HUES6 (cell line): ENCODE measurements around the gene GABARAP.

Experiments used
- H3K27ac ChIP-seq: 2 replicates; pipeline ENCODE4 v1.7.0; 2013; ENCODE audit warnings: low read depth, mild to moderate bottlenecking, low read length, inconsistent platforms
- H3K27me3 ChIP-seq: 2 replicates; pipeline ENCODE4 v1.6.1; 2013; ENCODE audit warnings: low read length; ENCODE audit not compliant: control insufficient read depth, insufficient read depth
- H3K36me3 ChIP-seq: 2 replicates; pipeline ENCODE4 v1.6.1; 2013; ENCODE audit warnings: low read length; ENCODE audit not compliant: control insufficient read depth, insufficient read depth
- H3K4me1 ChIP-seq: 2 replicates; pipeline ENCODE4 v1.6.1; 2013; ENCODE audit warnings: low read length; ENCODE audit not compliant: control insufficient read depth, insufficient read depth
- H3K4me3 ChIP-seq: 2 replicates; pipeline ENCODE4 v1.5.1; 2013; ENCODE audit warnings: low read depth, low read length
- H3K9ac ChIP-seq: one replicate; pipeline ENCODE4 v1.6.1; 2013; ENCODE audit warnings: mild to moderate bottlenecking, low read length
- H3K9me3 ChIP-seq: 2 replicates; pipeline ENCODE4 v1.6.1; 2013; ENCODE audit warnings: low read depth, low read length; ENCODE audit not compliant: control insufficient read depth, insufficient read depth

The GABARAP gene

DNA sequence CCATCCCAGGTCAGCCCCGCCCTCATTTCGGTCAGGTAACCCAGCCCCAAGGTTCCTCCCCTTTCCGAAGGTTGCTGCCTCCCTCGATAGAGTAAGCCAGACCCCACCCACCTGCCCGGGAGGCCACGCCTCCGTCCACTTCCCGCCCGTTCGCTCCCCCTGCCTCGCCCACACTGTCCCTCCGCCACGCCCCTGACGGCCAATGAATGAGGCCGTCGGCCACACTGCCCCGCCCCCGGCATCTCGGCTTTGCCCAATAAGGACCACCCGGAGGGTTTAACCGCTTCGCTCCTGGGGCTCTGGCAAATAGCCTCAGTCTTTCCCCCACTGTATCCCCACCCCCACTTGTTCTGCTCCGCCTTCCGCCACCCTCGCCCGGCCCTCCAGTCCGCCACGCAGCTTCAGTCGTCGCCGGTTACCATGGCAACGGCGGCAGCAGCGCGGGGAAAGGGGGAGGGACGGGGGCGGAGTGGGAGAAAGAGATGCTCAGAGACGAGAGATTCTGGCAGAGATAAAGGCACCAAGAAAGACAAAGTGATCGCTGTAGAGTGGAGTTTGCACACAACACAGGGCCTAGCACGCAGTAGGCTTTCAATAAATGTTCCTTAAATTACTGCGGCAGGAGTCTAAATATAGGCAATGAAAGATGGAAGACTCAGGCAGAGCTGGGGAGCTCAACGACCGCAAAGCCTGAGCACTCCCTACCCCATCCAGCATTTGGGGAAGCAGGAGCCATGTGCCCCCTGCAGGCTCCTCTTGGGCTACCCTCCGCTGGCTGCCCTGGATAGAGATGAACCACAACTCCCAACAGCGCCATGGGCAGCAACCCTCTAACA, 27.7 kb downstream of the GABARAP start:
- peak overlapping the region; percentile 77 for H3K27ac ChIP-seq
- H3K9me3 ChIP-seq = no peaks in the 10 kb centered on the region
- no peaks in the 10 kb centered on the region for H3K36me3 ChIP-seq
- peak overlapping the region; percentile 69 for H3K4me3 ChIP-seq
- peak overlapping the region; percentile 69 for H3K9ac ChIP-seq
- no peaks in the 10 kb centered on the region for H3K27me3 ChIP-seq
- H3K4me1 ChIP-seq = peaks cover 53% of the 10 kb centered on the region

- Histone ChIP-seq H3K27ac (peak overlapping the region; percentile 77; the same call in 1 of the 2 replicates), H3K4me3 (peak overlapping the region; percentile 61), H3K36me3 (no peaks in the 10 kb centered on the region), H3K9me3 (no peaks in the 10 kb centered on the region), H3K4me1 (peaks cover 52% of the 10 kb centered on the region), H3K9ac (peak overlapping the region; percentile 52), H3K27me3 (no peaks in the 10 kb centered on the region)
These were observed 28.4 kb downstream of the GABARAP start for GRCh38 chr17:7213895-7214299.

- H3K27ac ChIP-seq = no peak overlapping the region
- H3K4me1 ChIP-seq = peaks cover 53% of the 10 kb centered on the region
- no peaks in the 10 kb centered on the region for H3K36me3 ChIP-seq
- no peaks in the 10 kb centered on the region; the same call in 1 of the 2 replicates for H3K27me3 ChIP-seq
- H3K4me3 ChIP-seq = peak overlapping the region; percentile 64
- no peaks in the 10 kb centered on the region for H3K9me3 ChIP-seq
- H3K9ac ChIP-seq = peak overlapping the region; percentile 28
These were observed 30.6 kb downstream of the GABARAP start for GRCh38 chr17:7211491-7212273.

DNA sequence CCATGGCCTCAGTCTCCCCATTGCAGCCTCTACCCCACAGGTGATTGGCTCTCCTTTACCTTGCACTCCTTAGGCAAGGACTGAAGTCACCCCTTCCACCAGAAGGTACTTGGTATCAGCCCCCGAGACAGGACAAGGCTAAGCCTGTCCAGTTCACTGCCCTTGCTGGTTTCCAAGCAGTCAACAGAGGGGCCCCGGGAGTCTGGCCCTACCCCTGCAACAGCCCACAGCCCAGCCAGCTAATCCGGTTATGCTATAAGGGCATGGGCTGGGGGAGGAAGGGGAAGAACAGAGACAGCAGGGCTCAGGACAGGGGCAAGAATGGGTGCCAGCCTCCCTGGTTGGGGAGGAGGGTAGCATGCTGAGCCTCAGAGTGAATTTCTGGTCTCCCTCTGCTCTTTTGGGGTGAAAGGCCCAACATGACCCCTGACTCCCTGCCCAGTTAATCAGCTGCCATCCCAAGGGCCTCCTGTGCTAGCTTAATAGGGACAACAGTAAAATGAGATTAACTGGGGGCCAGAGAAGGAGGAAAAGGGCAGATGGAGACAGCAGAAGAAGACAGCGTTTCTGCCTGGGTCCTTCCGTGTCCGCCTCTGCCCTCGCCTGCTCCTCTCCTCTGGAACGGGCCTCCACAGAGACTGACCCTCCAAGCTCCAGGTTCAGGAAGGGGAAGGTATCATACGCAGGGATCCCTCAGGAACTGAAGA, 33.3 kb downstream of the GABARAP start:
- H3K27ac ChIP-seq = no peak overlapping the region
- H3K4me1 ChIP-seq = peaks cover 41% of the 10 kb centered on the region
- peaks cover 1% of the 10 kb centered on the region; the same call in 1 of the 2 replicates for H3K36me3 ChIP-seq
- H3K4me3 ChIP-seq = peak overlapping the region; percentile 42
- no peaks in the 10 kb centered on the region; the same call in 1 of the 2 replicates for H3K27me3 ChIP-seq
- H3K9me3 ChIP-seq = no peaks in the 10 kb centered on the region
- no peak overlapping the region for H3K9ac ChIP-seq

DNA sequence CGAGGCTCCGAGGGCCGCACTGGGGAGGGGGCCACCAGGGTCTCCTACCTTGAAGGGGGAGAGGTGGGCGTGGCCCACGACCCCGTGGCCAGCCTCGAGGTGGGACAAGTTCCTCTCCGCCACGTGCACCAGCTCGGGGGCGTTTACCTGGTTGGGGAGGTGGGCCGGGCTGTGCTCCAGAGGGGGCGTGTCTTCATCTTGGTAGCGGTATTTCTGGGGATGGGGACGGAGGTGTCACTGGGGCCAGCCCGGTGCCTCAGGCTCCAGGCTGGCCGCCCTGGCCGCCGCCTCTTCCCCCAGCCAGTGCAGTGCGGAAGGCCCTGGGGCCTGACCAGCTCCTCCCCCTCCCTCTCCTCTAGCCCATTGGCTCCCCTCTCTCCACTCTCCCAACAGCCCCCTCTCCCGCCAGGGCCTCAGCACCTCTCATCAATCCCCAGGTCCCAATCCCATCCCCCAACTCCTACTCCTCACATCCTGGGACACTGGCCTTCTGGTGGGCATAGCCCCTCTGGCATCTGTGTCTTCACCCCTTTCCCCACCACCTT, 34.1 kb downstream of the GABARAP start:
- Histone ChIP-seq H3K9me3 (no peaks in the 10 kb centered on the region), H3K9ac (no peak overlapping the region), H3K36me3 (peaks cover 10% of the 10 kb centered on the region), H3K27me3 (no peaks in the 10 kb centered on the region; the same call in 1 of the 2 replicates), H3K4me3 (peak overlapping the region; percentile 42), H3K27ac (no peak overlapping the region), H3K4me1 (peaks cover 39% of the 10 kb centered on the region)

DNA sequence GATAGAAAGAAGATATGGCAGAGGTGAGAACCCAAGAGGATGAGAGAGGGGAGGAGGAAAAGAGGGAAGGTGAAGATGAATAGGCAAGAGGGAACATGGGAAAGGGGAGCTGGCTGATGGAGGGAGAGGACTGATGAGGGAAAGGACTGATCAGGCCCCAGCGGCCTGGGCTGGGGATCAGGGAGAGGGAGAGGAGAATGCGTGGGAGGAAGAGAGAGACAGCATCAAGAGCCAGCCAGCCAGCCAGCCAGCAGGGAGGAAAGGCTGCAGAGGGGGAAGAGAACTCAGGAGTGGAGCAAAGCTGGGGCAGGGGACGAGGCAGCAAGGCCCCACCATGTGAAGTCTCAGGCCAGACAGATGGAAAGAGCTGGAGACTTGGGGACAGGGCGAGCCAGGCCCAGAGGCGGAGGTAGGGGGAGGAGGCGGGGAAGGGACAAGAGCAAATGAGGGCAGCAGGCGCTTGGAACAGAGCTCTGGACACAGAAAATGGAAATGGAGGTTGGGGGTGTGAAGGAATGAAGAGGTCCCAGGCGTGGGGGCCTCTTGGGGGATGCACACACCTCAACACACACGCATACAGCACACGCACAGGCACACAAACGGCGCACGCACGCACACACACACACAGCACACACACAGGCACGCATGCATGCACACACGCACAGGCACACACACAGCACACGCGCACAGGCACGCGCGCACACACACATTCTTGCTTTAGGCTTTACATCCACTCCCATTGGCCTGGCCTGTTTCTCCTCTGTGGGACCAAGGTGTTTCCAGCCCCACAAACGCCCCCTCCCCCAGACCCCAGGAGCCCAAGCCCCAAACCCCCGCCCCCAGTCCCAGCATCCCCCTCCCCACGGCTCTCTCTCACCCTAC, 34.9 kb downstream of the GABARAP start:
- Histone ChIP-seq H3K9me3 (no peaks in the 10 kb centered on the region), H3K36me3 (peaks cover 17% of the 10 kb centered on the region), H3K9ac (no peak overlapping the region), H3K27me3 (no peaks in the 10 kb centered on the region; the same call in 1 of the 2 replicates), H3K4me3 (peak overlapping the region; percentile 42), H3K27ac (no peak overlapping the region), H3K4me1 (peaks cover 38% of the 10 kb centered on the region)

DNA sequence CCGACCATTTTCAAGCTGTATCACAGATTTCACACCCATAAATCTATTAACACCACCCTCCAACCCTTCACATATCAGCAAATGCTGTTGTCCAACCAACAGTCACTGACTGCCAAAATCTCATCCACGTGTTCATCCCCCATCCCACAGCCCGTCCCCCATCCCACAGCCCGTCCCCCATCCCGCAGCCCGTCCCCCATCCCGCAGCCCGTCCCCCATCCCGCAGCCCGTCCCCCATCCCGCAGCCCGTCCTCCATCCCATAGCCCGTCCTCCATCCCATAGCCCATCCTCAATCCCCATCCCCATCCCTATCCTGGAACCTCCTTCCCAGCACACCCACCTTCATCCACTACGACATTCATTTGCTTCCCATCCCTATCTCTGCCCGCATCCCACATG, 36.7 kb downstream of the GABARAP start:
- no peak overlapping the region for H3K27ac ChIP-seq
- H3K36me3 ChIP-seq = peaks cover 29% of the 10 kb centered on the region
- peak overlapping the region; percentile 79 for H3K4me3 ChIP-seq
- H3K9ac ChIP-seq = no peak overlapping the region
- H3K27me3 ChIP-seq = no peaks in the 10 kb centered on the region; the same call in 1 of the 2 replicates
- no peaks in the 10 kb centered on the region for H3K9me3 ChIP-seq
- peaks cover 25% of the 10 kb centered on the region for H3K4me1 ChIP-seq

- no peak overlapping the region for H3K9ac ChIP-seq
- H3K36me3 ChIP-seq = peaks cover 29% of the 10 kb centered on the region
- H3K27ac ChIP-seq = no peak overlapping the region
- H3K4me3 ChIP-seq = peak overlapping the region; percentile 79
- peaks cover 23% of the 10 kb centered on the region for H3K4me1 ChIP-seq
- no peaks in the 10 kb centered on the region; the same call in 1 of the 2 replicates for H3K27me3 ChIP-seq
- no peaks in the 10 kb centered on the region for H3K9me3 ChIP-seq
These were observed 37.3 kb downstream of the GABARAP start for GRCh38 chr17:7204828-7205461.

- Histone ChIP-seq H3K9me3 (no peaks in the 10 kb centered on the region), H3K4me3 (peak overlapping the region; percentile 79), H3K27ac (no peak overlapping the region), H3K4me1 (peaks cover 22% of the 10 kb centered on the region), H3K9ac (no peak overlapping the region), H3K27me3 (no peaks in the 10 kb centered on the region; the same call in 1 of the 2 replicates), H3K36me3 (peaks cover 29% of the 10 kb centered on the region)
These were observed 37.9 kb downstream of the GABARAP start for GRCh38 chr17:7204336-7204735.
